Upper lobe of left lung (tissue), 6 donors: ENCODE data around the gene NAV2. TPM values are rescaled to one million over a fixed set of nuclear protein-coding genes. Genes with fewer than 3 reads are reported as not detected.

Experiments
- ATAC-seq, 2 donors: fragments of 200-7000 bp; cut with Tn5 transposase; one replicate each; pipeline ENCODE4 v1.9.1; 2022; ENCODE audit warnings: mild to moderate bottlenecking in 2 of 2, moderate library complexity in 2 of 2; ENCODE audit not compliant: low FRiP score in 2 of 2
- DNase-seq, 2 donors: peaks; one replicate each; pipeline ENCODE4 v3.0.0-alpha.2; 2019 to 2020
- H3K27ac ChIP-seq, 4 donors: fragments of 200-600 bp; sonication (generic); one replicate each; pipeline ENCODE4 v1.5.1; 2016 to 2019
- H3K27me3 ChIP-seq, 4 donors: fragments of 200-600 bp; sonication (generic); one replicate each; pipeline ENCODE4 v1.5.1; 2017 to 2019
- H3K36me3 ChIP-seq, 4 donors: fragments of 200-600 bp; sonication (generic); one replicate each; pipeline ENCODE4 v1.5.1; 2016 to 2019
- H3K4me1 ChIP-seq, 4 donors: fragments of 200-600 bp; sonication (generic); one replicate each; pipeline ENCODE4 v1.5.1; 2018 to 2019
- H3K4me3 ChIP-seq, 4 donors: fragments of 200-600 bp; sonication (generic); one replicate each; pipeline ENCODE4 v1.5.1; 2017 to 2019; ENCODE audit warnings: mild to moderate bottlenecking in 2 of 4, moderate library complexity in 1 of 4
- H3K9me3 ChIP-seq, 4 donors: fragments of 200-600 bp; sonication (generic); one replicate each; pipeline ENCODE4 v1.5.1; 2018 to 2019
- EP300 ChIP-seq, 4 donors: sonication (generic); formaldehyde crosslinking; IDR thresholded peaks; one replicate each; pipeline ENCODE4 v1.5.1; 2017; ENCODE audit warnings: antibody characterized with exemption in 4 of 4, control low read depth in 2 of 4
- POLR2A ChIP-seq, 4 donors: fragments of 450-650 bp; IDR thresholded peaks; one replicate each; pipeline ENCODE4 v1.5.1; 2016 to 2017; ENCODE audit warnings: antibody characterized with exemption in 4 of 4, mild to moderate bottlenecking in 2 of 4
- POLR2AphosphoS5 ChIP-seq, 2 donors: sonication (generic); formaldehyde crosslinking; IDR thresholded peaks; one replicate each; pipeline ENCODE4 v1.5.1; 2017; ENCODE audit warnings: antibody characterized with exemption in 2 of 2
- WGBS, 2 donors: methylation state at CpG; one replicate each; pipeline ENCODE4 v1.1.5; 2017 to 2018; 5-methylcytosine and 5-hydroxymethylcytosine counted together
- total RNA-seq, 6 donors: library from RNA; depleted of rRNA in 4 of 6; stranded (reverse); fragments of >200 nt in 4 of 6; gene quantifications; one replicate each; pipeline versions ENCODE4 v1.1.0 to v1.2.1, GENCODE V29; 2016 to 2021
- TF ChIP-seq, protein P1 (sequence below), 6 experiments: fragments of 450-650 bp in 4 of 6; fragments of 200-600 bp in 2 of 6; sonication (generic) in 2 of 6; IDR thresholded peaks; one replicate each; pipeline ENCODE4 v1.5.1; 2016 to 2019; ENCODE audit warnings: antibody characterized with exemption in 6 of 6
- donor health status: DM: no; HTN: no; CAD: no; lungs with moderate emphysema.
- donor health status: DM: no; HTN: yes; CAD: no; lungs with severe emphysema.

NAV2 gene
- total RNA-seq, 6 donors from 2014 or later = 40.5 to 61.4 (median 52.3) TPM

DNA sequence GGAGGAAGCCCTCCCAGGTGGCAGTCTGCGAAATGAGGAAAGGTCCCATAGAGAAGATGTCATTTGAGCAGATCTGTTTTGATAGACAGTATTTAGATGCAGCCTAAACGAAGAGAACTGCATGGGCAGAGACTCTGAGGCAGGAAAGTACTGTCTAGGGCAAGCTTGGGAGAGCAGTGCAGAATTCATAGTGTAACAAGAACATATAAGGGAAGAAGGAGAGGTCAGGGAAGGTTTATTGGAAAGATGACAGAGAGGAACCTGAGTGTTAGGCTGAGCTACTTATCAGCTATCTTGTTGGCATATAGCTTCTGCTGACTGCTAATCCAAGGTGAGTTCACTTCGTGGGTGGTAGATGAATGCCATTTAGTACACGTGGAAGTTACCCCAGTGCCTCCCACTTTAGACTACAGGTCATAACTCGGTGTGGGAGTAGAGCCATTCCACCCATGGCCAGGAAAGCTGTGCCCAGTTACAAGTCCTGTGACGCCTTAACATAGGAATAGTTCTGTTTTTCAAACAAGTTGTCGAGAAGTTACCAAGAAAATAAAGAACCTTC is 348.1 kb downstream of the NAV2 start:
- TF ChIP-seq EP300 (IDR thresholded peaks at IDR 0.05) (no peak), POLR2AphosphoS5 (IDR thresholded peaks at IDR 0.05) (no peak), POLR2A (IDR thresholded peaks at IDR 0.05) (no peak)
- TF ChIP-seq, protein P1, sequence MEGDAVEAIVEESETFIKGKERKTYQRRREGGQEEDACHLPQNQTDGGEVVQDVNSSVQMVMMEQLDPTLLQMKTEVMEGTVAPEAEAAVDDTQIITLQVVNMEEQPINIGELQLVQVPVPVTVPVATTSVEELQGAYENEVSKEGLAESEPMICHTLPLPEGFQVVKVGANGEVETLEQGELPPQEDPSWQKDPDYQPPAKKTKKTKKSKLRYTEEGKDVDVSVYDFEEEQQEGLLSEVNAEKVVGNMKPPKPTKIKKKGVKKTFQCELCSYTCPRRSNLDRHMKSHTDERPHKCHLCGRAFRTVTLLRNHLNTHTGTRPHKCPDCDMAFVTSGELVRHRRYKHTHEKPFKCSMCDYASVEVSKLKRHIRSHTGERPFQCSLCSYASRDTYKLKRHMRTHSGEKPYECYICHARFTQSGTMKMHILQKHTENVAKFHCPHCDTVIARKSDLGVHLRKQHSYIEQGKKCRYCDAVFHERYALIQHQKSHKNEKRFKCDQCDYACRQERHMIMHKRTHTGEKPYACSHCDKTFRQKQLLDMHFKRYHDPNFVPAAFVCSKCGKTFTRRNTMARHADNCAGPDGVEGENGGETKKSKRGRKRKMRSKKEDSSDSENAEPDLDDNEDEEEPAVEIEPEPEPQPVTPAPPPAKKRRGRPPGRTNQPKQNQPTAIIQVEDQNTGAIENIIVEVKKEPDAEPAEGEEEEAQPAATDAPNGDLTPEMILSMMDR (IDR thresholded peaks at IDR 0.05) = no peak
- H3K36me3 ChIP-seq = peaks cover 0 to 32% (median 14%) of the 10 kb centered on the region in 4 donors
- 87 to 88% methylated on average over 7 of the region's 7 CpGs for WGBS, 2 donors
- no peak overlapping the region for H3K27ac ChIP-seq
- ATAC-seq = no peak
- H3K27me3 ChIP-seq = no peaks in the 10 kb centered on the region
- no peaks in the 10 kb centered on the region for H3K9me3 ChIP-seq
- no peak overlapping the region for H3K4me3 ChIP-seq
- H3K4me1 ChIP-seq = no peaks in the 10 kb centered on the region
- no peak for DNase-seq

DNA sequence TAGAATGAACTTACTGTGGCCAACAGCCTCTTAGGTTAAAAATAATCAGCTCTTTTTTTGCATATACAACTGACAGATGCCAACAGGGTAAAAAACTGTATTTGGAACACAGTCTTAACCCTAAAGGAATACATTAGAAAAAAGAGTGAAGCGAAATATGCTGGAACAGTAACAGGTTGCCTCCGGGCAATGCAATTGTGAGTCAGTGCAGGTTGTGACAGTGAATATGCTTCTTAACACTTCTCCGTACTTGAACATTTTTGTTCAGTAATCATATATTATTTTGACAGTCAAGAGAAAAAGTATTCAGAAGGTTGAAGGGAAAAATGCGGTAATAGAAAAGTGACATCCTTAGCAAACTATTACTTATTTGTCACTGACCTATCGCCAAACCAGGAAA is 349.1 kb downstream of the NAV2 start:
- WGBS, 2 donors = 92 to 95% methylated on average over 5 of the region's 5 CpGs
- no peaks in the 10 kb centered on the region for H3K9me3 ChIP-seq
- no peaks in the 10 kb centered on the region for H3K4me1 ChIP-seq
- H3K36me3 ChIP-seq = peaks cover 0 to 28% (median 9%) of the 10 kb centered on the region in 4 donors
- no peak for ATAC-seq
- no peak overlapping the region for H3K4me3 ChIP-seq
- no peak overlapping the region for H3K27ac ChIP-seq
- TF ChIP-seq, protein P1 (IDR thresholded peaks at IDR 0.05) = no peak
- TF ChIP-seq EP300 (IDR thresholded peaks at IDR 0.05) = no peak
- no peak for TF ChIP-seq POLR2A (IDR thresholded peaks at IDR 0.05)
- TF ChIP-seq POLR2AphosphoS5 (IDR thresholded peaks at IDR 0.05) = no peak
- no peak for DNase-seq
- no peaks in the 10 kb centered on the region for H3K27me3 ChIP-seq

DNA sequence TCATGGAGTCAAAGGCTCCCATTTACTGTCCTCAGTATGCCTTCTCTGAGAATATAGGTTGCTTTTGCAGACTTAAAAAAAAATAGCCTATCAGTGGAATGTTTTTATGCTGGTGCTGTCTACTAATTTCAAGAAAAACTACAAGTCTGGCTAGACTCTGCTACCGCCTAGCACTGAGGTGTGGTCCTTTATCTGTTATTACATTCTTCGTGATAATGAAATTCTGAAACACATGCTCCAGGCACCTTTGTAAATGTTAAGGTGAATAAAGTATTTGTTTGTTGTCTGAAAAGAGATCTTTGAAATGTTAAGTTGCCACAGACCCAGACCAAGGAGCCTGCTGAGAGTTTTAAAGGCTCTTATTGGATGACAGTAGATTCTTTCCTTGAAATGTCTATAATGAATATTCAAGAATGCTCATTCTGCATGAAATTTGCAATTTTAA is 352.3 kb downstream of the NAV2 start:
- no peaks in the 10 kb centered on the region for H3K9me3 ChIP-seq
- no peak for TF ChIP-seq EP300 (IDR thresholded peaks at IDR 0.05)
- TF ChIP-seq, protein P1 (IDR thresholded peaks at IDR 0.05) = no peak
- TF ChIP-seq POLR2A (IDR thresholded peaks at IDR 0.05) = no peak
- TF ChIP-seq POLR2AphosphoS5 (IDR thresholded peaks at IDR 0.05) = no peak
- ATAC-seq (no peak), DNase-seq (no peak)
- H3K36me3 ChIP-seq = peaks cover 0 to 20% (median 1%) of the 10 kb centered on the region in 4 donors
- H3K27ac ChIP-seq = no peak overlapping the region
- H3K4me3 ChIP-seq = no peak overlapping the region
- H3K27me3 ChIP-seq = no peaks in the 10 kb centered on the region
- WGBS, 2 donors = 84 to 87% methylated on average over 2 of the region's 2 CpGs
- no peaks in the 10 kb centered on the region for H3K4me1 ChIP-seq

DNA sequence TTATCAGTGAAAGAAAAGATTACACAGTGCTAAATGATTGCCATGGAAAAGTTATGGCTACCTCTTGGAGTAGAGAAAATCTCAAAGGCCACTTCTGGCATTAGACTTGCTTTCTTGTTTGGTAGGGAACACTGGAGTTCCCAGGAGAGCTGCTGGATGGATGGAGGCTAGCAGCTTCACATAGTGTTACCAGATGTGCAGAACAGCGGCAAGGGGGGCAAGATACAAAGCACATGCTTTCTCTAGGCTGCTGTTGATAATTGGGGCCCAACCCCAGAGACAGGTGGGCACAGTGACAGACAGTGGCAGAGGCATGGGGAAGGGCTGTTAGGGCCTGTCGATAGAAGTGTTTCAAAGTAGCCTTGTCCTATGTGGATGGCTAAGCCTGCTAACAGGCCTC is 352.8 kb downstream of the NAV2 start:
- H3K27me3 ChIP-seq = no peaks in the 10 kb centered on the region
- WGBS, 2 donors = 85 to 100% methylated on average over 2 of the region's 2 CpGs
- H3K36me3 ChIP-seq = peaks cover 0 to 20% (median 1%) of the 10 kb centered on the region in 4 donors
- ATAC-seq (peak in 1 of 2 donors; percentile 34), DNase-seq (no peak)
- H3K9me3 ChIP-seq = no peaks in the 10 kb centered on the region
- H3K27ac ChIP-seq = no peak overlapping the region
- TF ChIP-seq, protein P1 (IDR thresholded peaks at IDR 0.05) = no peak
- TF ChIP-seq POLR2AphosphoS5 (IDR thresholded peaks at IDR 0.05) (no peak), EP300 (IDR thresholded peaks at IDR 0.05) (no peak), POLR2A (IDR thresholded peaks at IDR 0.05) (no peak)
- no peak overlapping the region for H3K4me3 ChIP-seq
- peaks cover 0 to 2% (median 0%) of the 10 kb centered on the region in 4 donors for H3K4me1 ChIP-seq
